Renal pelvis (tissue), 4 donors: ENCODE data around the gene DNAH10. TPM values are rescaled to one million over a fixed set of nuclear protein-coding genes. Genes with fewer than 3 reads are reported as not detected.

ENCODE experiments used
- DNase-seq: peaks from one replicate; pipeline ENCODE4 v3.0.0-alpha.2; 2013
- polyA plus RNA-seq, 3 donors: library from polyadenylated mRNA; unstranded; fragments of 120-200 nt; gene quantifications; one replicate each; pipeline ENCODE4 v1.2.1, GENCODE V29; 2013; ENCODE audit not compliant: insufficient read length in 3 of 3

Gene DNAH10
- polyA plus RNA-seq, 3 donors: 6.1 to 7.6 (median 7.5) TPM

DNA sequence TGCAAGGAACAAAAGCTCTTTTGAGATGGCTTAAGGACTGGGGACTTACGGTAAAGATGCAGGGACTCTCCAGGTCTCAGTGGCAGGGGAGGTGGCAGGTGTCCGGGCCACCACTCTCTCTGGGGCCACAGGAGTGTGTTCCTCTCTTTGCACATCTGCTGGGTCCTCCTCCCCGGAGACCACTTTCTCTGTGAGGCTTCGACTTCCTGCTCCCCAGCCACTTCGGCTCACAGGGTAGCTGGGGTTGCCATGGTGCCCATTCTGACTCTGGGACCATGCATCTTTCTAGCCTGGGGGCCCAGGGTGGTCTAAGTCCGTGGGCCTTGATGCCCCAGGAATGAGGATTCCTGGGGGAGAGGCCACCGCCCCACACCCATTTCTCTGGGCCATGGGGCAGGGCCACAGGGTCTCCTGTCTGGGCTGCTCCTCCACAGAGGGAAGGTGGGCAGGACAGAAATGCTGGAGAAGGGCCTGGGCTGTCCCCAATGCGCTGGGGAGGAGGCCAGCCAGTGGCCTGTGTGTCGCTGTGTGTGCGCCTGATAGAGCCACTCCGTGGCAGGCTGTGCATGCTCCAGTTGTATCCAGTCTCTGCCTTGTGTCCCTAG is 172.0 kb downstream of the DNAH10 start:
- DNase-seq: no peak

DNA sequence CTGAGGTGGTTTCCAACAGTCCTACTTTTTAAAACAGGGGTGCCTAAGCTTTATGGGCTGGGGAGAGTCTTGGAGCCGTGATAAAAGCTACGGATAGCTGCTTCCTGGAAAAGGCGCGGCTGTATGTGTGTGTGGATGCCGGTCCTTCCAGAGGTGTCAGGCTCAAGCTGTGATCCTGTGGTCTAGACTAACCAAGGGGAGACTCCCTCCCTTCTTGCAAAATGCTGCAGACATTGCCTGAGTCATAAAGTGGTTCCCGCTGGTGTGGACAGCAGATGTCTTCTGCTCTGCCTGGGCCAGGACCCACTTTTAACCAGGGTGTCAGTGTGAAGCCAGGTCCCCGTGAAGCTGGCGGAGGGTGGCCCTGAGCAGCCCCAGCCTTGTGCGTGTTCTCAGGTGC is 172.7 kb downstream of the DNAH10 start:
- DNase-seq: no peak

GRCh38 chr12:123935956-123936355 is 173.9 kb downstream of the DNAH10 start:
- DNase-seq: no peak

DNA sequence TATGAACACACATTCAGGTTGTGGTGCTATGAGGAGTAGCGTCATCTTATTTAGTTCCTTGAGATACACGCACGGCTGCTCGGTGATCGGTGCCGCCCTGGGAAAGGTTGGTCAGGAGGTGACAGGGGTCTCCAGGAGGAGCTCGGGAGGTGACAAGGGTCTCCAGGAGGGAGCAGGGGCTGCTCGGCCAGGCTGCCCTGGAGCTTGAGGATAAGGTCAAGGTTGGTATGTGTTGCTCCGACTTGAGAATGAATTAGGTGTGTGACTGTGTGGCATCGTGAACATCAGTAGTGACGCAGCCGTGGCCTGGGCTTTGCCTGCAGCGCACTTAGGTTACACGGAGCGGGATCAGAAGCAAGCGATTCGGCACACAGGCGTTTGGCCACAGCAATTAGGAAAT is 174.4 kb downstream of the DNAH10 start:
- no peak for DNase-seq

DNA sequence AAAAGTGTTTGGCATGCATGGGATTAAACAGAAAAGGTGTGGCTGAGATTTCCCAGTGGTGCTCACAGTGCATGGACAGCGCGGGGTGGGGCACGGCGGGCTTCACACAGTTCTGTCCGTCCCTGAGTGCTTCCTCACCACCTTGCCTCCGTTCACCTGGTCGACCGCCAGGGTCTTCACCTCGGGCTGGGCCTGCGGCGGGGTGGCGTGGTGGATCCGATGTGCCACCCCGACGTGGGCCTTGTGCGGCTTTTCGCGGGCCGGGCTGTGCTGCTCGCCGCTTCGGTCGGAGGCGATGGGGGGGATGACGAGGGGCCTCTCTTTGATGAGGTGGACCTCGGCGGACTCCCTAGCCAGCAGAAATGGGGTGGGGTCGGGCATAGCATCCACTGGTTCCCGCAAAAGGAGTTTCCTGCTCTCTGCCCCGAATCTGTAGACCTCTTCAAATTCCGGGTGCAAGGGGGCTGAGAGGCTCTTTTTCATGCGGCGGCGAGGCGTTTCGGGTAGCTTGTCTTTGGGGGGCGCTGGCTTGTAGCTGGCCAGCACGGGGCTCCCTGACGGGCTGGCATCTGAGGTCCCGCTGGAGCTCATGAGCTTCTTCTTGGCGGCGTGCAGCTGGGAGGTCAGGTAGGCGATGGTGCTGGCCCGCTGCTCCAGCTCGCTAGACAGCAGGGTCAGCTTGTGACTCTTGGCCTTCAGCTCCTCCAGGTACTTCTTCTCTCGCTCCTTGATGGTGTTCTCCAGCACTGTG is 175.0 kb downstream of the DNAH10 start:
- no peak for DNase-seq

- DNase-seq: no peak
Measured at GRCh38 chr12:123937707-123938591, 175.8 kb downstream of the DNAH10 start.

- no peak for DNase-seq
Measured at GRCh38 chr12:123938679-123939480, 176.8 kb downstream of the DNAH10 start.

DNA sequence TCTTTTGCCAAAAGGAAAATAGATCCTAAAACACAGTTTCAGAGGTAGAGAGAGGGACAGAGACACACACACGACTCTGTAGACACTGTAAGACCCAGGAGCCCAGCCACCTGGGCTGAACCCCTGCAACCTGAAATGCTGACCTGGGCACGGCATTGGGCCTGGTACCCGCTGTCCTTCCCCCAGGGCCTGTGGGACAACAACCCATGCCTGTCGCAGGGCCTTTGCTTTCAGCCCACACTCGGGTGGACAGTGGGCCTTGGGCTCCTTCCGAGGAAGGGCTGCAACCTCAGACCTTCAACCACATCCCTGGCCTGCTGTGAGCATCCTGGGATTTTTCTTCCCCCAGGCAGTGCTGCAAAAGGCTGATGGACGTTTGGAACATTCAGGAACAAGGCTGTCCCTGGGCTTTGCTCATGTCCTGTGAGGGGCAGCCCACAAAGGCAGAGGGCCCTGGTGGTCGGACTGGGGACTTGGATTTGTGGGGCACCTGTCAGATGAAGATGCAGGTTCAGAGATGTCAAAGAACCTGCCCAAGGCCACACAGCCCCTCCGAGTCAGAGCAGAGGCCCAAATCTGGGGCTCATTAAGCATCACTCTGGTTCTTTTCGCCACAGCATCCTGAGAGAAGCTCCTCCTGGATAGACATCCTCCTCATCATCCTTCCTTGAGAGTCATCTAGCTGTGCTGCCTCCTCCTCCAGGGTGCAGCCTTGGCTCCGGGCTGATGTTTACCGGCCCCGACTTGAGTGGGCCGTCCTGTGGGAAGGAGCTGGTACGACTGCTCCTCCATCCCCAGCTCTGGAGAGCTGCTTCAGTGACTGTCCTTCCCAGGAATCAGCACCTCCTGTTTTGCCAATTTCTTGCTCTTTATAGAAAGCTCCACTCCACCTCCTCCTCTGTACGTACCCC is 177.9 kb downstream of the DNAH10 start:
- DNase-seq: no peak

GRCh38 chr12:123940627-123940966 is 178.5 kb downstream of the DNAH10 start:
- DNase-seq: no peak

DNA sequence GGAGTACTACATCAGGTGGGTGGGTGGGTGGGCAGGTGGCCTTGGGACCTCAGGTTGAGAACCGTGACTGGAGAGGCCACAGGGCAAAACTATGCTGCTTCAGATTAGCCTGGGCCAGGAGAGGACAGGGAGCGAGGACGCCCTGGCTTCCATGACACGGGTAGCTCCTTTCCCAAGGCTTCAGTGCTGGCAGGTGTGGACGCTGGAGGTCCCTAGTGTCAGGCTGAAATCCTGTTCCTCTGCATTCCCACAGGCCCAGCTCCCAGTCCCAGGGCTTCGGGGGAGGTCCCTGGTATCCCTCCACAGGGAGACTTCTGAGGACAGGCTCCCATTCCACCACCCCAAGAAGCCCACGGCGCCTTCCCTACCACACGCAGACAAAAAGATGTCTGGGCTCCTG is 178.9 kb downstream of the DNAH10 start:
- no peak for DNase-seq

GRCh38 chr12:123941624-123942237 is 179.6 kb downstream of the DNAH10 start:
- no peak for DNase-seq

- no peak for DNase-seq
Measured at GRCh38 chr12:123942238-123942653, 180.1 kb downstream of the DNAH10 start.

- no peak for DNase-seq
Measured at GRCh38 chr12:123942911-123943648, 181.0 kb downstream of the DNAH10 start.

DNA sequence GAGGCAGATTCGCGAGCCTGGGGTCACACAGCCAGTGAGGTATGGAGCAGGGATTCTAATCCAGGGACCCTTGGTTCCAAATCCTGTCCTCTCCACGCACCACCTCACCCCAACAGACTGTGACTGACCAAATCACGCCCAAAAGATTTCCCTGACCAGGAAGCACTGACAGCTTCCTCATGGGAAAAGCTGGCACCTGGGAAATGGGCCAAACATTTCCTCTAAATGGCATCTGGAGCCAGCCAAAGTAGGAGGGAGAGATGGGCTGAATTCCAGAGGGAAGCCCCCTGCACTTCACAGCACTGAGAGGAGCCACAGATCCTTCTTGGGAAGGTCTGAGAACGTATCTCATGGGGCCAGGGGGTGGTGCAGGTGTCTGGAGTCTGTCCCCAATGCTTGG is 181.7 kb downstream of the DNAH10 start:
- no peak for DNase-seq

DNA sequence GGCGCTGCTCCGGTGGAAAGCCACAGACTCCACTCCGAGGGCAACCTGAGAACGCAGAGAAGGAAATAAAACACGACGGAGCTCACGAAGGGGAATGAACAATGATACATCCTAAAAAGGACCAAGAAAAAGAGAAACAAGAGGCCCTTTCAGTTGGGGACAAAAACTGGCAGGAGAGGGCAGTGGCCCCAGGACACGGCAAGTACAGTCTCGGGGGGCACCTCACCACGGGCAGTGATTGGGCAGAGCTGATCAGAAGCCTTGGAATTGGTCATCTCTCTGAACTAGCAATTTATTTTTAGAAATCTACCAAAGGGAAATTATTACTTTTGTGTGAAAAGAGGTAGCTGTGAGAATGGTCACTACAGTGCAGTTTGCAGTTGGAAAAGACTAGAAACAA is 182.6 kb downstream of the DNAH10 start:
- no peak for DNase-seq

- no peak for DNase-seq
Measured at GRCh38 chr12:123945287-123946151, 183.4 kb downstream of the DNAH10 start.

- DNase-seq: no peak
Measured at GRCh38 chr12:123946152-123946515, 184.0 kb downstream of the DNAH10 start.
